ENCODE measurements around the gene NKX1-1. TPM values are rescaled to one million over a fixed set of nuclear protein-coding genes. Genes with fewer than 3 reads are reported as not detected.

Gene NKX1-1
- total and polyA plus RNA-seq, 8 donors: not detected

GRCh38 chr4:1414831-1415680 is 8.8 kb upstream of the NKX1-1 start:
- WGBS, 5 donors: 32 to 46% (median 42%) methylated on average over 9 to 73 of the region's 75 CpGs
- H3K36me3 ChIP-seq: no peaks in the 10 kb centered on the region
- peaks cover 0 to 9% (median 3%) of the 10 kb centered on the region in 4 donors for H3K4me1 ChIP-seq
- intact Hi-C loops (cut with DNase I; ENCODE audit: low total_unique reads): no loop called here
- no peak overlapping the region for H3K4me3 ChIP-seq
- H3K9me3 ChIP-seq: no peaks in the 10 kb centered on the region
- no peak overlapping the region for H3K27ac ChIP-seq
- TF ChIP-seq EP300 (IDR thresholded peaks at IDR 0.05) (no peak), POLR2AphosphoS5 (IDR thresholded peaks at IDR 0.05) (no peak), POLR2A (IDR thresholded peaks at IDR 0.05) (no peak), CTCF (IDR thresholded peaks at IDR 0.05) (no peak)
- H3K27me3 ChIP-seq: peaks cover 25 to 100% (median 71%) of the 10 kb centered on the region in 3 donors
- DNase-seq: peak in 1 of 2 donors; percentile 21

GRCh38 chr4:1413687-1414479 is 7.6 kb upstream of the NKX1-1 start:
- intact Hi-C loops (cut with DNase I; ENCODE audit: low total_unique reads): no loop called here
- Histone ChIP-seq H3K36me3 (no peaks in the 10 kb centered on the region), H3K4me1 (peaks cover 0 to 9% (median 3%) of the 10 kb centered on the region in 4 donors), H3K27me3 (peaks cover 30 to 100% (median 82%) of the 10 kb centered on the region in 3 donors), H3K4me3 (no peak overlapping the region), H3K9me3 (no peaks in the 10 kb centered on the region), H3K27ac (no peak overlapping the region)
- peak in 1 of 2 donors; percentile 8 for DNase-seq
- 21 to 27% (median 25%) methylated on average over 49 to 71 of the region's 77 CpGs for WGBS, 5 donors
- TF ChIP-seq POLR2AphosphoS5 (IDR thresholded peaks at IDR 0.05) (no peak), CTCF (IDR thresholded peaks at IDR 0.05) (no peak), EP300 (IDR thresholded peaks at IDR 0.05) (no peak), POLR2A (IDR thresholded peaks at IDR 0.05) (no peak)

- DNase-seq: peak in 1 of 2 donors; percentile 19
- no peaks in the 10 kb centered on the region for H3K9me3 ChIP-seq
- intact Hi-C loops (cut with DNase I; ENCODE audit: low total_unique reads): no loop called here
- H3K27me3 ChIP-seq: peaks cover 37 to 100% (median 89%) of the 10 kb centered on the region in 3 donors
- TF ChIP-seq POLR2A (IDR thresholded peaks at IDR 0.05) (no peak), EP300 (IDR thresholded peaks at IDR 0.05) (no peak), POLR2AphosphoS5 (IDR thresholded peaks at IDR 0.05) (no peak), CTCF (IDR thresholded peaks at IDR 0.05) (no peak)
- 58 to 71% (median 66%) methylated on average over 10 to 16 of the region's 16 CpGs for WGBS, 5 donors
- no peaks in the 10 kb centered on the region for H3K36me3 ChIP-seq
- H3K4me3 ChIP-seq: no peak overlapping the region
- H3K27ac ChIP-seq: no peak overlapping the region
- H3K4me1 ChIP-seq: peaks cover 0 to 9% (median 3%) of the 10 kb centered on the region in 4 donors
Observed at GRCh38 chr4:1413204-1413663, 7.0 kb upstream of the NKX1-1 start.
